Esophagus squamous epithelium (tissue), 5 donors: ENCODE data around the gene VEGFC. TPM values are rescaled to one million over a fixed set of nuclear protein-coding genes. Genes with fewer than 3 reads are reported as not detected.

Source experiments
- DNase-seq: peaks from one replicate; lab custom pipeline; 2025; lab: John Stamatoyannopoulos, UW
- H3K27ac ChIP-seq, 4 donors: fragments of 200-600 bp; sonication (generic); one replicate each; pipeline ENCODE4 v1.5.1; 2016 to 2019; ENCODE audit warnings: mild to moderate bottlenecking in 1 of 4
- H3K27me3 ChIP-seq, 4 donors: fragments of 200-600 bp; sonication (generic); 1 replicate in 3 of 4; 2 replicates in 1 of 4; pipeline versions ENCODE4 v1.5.1 to v1.6.0; 2017 to 2021; ENCODE audit warnings: antibody characterized with exemption in 1 of 4
- H3K36me3 ChIP-seq, 3 donors: fragments of 200-600 bp; sonication (generic); one replicate each; pipeline ENCODE4 v1.5.1; 2016 to 2019
- H3K4me1 ChIP-seq, 3 donors: fragments of 200-600 bp; sonication (generic); one replicate each; pipeline ENCODE4 v1.5.1; 2017 to 2019
- H3K4me3 ChIP-seq, 4 donors: fragments of 200-600 bp; sonication (generic); 1 replicate in 3 of 4; 2 replicates in 1 of 4; pipeline ENCODE4 v1.5.1; 2016 to 2019; ENCODE audit warnings: mild to moderate bottlenecking in 2 of 4, moderate library complexity in 1 of 4
- H3K9me3 ChIP-seq, 3 donors: fragments of 200-600 bp; sonication (generic); one replicate each; pipeline ENCODE4 v1.5.1; 2016 to 2019
- POLR2A ChIP-seq, 4 donors: fragments of 450-650 bp; IDR thresholded peaks; one replicate each; pipeline ENCODE4 v1.6.1; 2017; ENCODE audit warnings: antibody characterized with exemption in 4 of 4, mild to moderate bottlenecking in 4 of 4, moderate library complexity in 3 of 4
- WGBS, 2 donors: methylation state at CpG; one replicate each; pipeline ENCODE4 v1.1.5; 2018; 5-methylcytosine and 5-hydroxymethylcytosine counted together
- intact Hi-C: fragments of 100-400 bp; cut with DNase I; formaldehyde crosslinking; loops from one replicate; pipeline ENCODE4 v1.15.0; 2022
- total RNA-seq, 4 donors: library from RNA; depleted of rRNA; stranded (reverse); fragments of >200 nt; gene quantifications; one replicate each; pipeline ENCODE4 v1.1.0, GENCODE V29; 2016
- TF ChIP-seq, protein P1 (sequence below), 6 experiments: fragments of 450-650 bp in 4 of 6; fragments of 200-600 bp in 2 of 6; sonication (generic) in 2 of 6; IDR thresholded peaks; one replicate each; pipeline ENCODE4 v1.5.1; 2016 to 2019; ENCODE audit warnings: antibody characterized with exemption in 6 of 6, mild to moderate bottlenecking in 4 of 6, moderate library complexity in 4 of 6
- donor health status: DM: yes; HTN: yes; CAD: no.

VEGFC gene
- total RNA-seq, 4 donors from 2014 or later, result 0.50 to 3.8 (median 1.7) TPM

DNA sequence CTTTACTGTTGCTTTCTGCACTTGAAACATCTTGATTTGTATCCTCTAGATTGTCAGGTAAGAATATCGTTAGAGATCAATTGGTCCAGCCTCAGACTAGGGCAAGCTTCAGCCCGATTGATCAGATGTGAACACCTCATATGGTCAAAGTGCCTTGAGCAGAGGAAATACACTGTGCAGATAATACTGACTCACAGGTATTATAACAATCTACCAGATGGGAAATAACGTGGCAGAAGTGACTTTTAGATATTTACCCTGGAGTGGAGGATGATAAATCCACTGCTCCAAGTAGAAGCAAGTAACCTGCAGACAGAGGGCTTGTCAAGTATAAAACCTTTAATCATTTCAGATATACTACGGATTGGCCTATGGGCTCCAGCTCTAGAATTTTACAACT lies 17.9 kb downstream of the VEGFC start:
- H3K36me3 ChIP-seq, result no peaks in the 10 kb centered on the region
- H3K9me3 ChIP-seq, result no peaks in the 10 kb centered on the region
- intact Hi-C loops, result no loop called here
- peaks cover 0 to 21% (median 0%) of the 10 kb centered on the region in 3 donors for H3K4me1 ChIP-seq
- no peak for DNase-seq
- no peak overlapping the region for H3K27ac ChIP-seq
- 46 to 59% methylated on average over 4 of the region's 4 CpGs for WGBS, 2 donors
- no peaks in the 10 kb centered on the region for H3K27me3 ChIP-seq
- TF ChIP-seq, protein P1, sequence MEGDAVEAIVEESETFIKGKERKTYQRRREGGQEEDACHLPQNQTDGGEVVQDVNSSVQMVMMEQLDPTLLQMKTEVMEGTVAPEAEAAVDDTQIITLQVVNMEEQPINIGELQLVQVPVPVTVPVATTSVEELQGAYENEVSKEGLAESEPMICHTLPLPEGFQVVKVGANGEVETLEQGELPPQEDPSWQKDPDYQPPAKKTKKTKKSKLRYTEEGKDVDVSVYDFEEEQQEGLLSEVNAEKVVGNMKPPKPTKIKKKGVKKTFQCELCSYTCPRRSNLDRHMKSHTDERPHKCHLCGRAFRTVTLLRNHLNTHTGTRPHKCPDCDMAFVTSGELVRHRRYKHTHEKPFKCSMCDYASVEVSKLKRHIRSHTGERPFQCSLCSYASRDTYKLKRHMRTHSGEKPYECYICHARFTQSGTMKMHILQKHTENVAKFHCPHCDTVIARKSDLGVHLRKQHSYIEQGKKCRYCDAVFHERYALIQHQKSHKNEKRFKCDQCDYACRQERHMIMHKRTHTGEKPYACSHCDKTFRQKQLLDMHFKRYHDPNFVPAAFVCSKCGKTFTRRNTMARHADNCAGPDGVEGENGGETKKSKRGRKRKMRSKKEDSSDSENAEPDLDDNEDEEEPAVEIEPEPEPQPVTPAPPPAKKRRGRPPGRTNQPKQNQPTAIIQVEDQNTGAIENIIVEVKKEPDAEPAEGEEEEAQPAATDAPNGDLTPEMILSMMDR (IDR thresholded peaks at IDR 0.05), result no peak
- no peak for TF ChIP-seq POLR2A (IDR thresholded peaks at IDR 0.05)
- H3K4me3 ChIP-seq, result no peak overlapping the region

- no peak overlapping the region for H3K27ac ChIP-seq
- H3K4me3 ChIP-seq, result no peak overlapping the region
- WGBS, 2 donors, result 31 to 37% methylated on average over 2 of the region's 2 CpGs
- intact Hi-C loops, result no loop called here
- no peaks in the 10 kb centered on the region for H3K36me3 ChIP-seq
- no peaks in the 10 kb centered on the region for H3K9me3 ChIP-seq
- TF ChIP-seq POLR2A (IDR thresholded peaks at IDR 0.05), result no peak
- TF ChIP-seq, protein P1 (IDR thresholded peaks at IDR 0.05), result no peak
- peaks cover 0 to 9% (median 0%) of the 10 kb centered on the region in 3 donors for H3K4me1 ChIP-seq
- DNase-seq, result no peak
- H3K27me3 ChIP-seq, result no peaks in the 10 kb centered on the region
These were observed 23.2 kb downstream of the VEGFC start for GRCh38 chr4:176769514-176769913.

DNA sequence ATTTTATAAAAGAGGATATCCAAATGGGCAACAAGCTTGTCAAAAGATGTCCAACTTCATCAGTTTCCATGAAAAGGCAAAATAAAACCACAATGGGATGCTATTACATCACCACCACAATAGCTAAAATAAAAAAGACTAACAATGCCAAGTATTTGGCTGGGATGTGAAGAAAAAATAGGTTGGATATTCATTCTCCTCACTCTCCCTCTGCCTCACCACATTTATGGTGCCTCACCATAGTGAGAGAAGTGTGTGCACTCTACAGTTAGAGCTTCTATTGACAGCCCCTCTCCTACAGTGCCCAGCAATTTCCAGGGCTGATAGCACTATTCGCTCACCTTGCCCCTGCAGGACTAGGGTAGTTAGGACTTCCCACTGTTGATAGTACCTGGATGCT lies 25.5 kb downstream of the VEGFC start:
- DNase-seq, result no peak
- 92% methylated on average over 1 of the region's 1 CpG for WGBS, 2 donors
- H3K9me3 ChIP-seq, result no peaks in the 10 kb centered on the region
- peaks cover 0 to 9% (median 0%) of the 10 kb centered on the region in 3 donors for H3K4me1 ChIP-seq
- H3K27ac ChIP-seq, result no peak overlapping the region
- H3K27me3 ChIP-seq, result no peaks in the 10 kb centered on the region
- intact Hi-C loops, result no loop called here
- H3K4me3 ChIP-seq, result no peak overlapping the region
- TF ChIP-seq, protein P1 (IDR thresholded peaks at IDR 0.05), result no peak
- TF ChIP-seq POLR2A (IDR thresholded peaks at IDR 0.05), result no peak
- no peaks in the 10 kb centered on the region for H3K36me3 ChIP-seq

DNA sequence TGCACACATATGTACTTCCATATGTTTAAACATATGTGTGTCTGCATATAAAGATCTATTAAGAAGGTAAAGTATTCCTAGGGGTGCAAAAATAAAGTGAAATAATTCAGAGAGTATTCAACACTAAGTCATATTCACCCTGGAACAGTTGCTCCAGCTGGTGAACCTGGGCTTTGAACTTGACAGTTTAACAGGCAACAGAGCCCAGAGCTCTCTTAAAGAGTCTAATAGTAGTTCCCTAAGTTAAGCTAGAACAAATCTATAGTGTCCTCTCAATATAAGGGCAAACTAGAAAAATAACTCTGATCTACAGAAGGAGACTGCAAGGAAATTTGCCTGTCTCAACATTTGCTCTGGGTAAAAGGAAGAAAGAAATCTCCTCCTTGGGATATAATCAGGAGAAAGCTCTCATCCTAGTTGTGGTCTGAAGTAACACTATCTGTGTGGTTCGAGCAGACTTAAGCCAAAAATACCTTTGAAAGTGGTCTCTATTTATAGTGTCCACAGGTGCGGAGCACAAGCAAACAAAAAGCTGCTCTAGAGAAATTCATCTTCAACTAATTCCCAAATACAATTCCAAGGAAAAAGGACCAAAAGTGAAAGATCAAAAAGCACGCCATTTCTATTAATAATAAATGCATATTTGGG lies 29.9 kb downstream of the VEGFC start:
- Histone ChIP-seq H3K9me3 (no peaks in the 10 kb centered on the region), H3K36me3 (no peaks in the 10 kb centered on the region), H3K27ac (no peak overlapping the region), H3K27me3 (no peaks in the 10 kb centered on the region), H3K4me1 (no peaks in the 10 kb centered on the region), H3K4me3 (no peak overlapping the region)
- TF ChIP-seq, protein P1 (IDR thresholded peaks at IDR 0.05), result no peak
- no peak for TF ChIP-seq POLR2A (IDR thresholded peaks at IDR 0.05)
- DNase-seq, result no peak
- intact Hi-C loops, result no loop called here
- 66 to 69% methylated on average over 3 of the region's 3 CpGs for WGBS, 2 donors

DNA sequence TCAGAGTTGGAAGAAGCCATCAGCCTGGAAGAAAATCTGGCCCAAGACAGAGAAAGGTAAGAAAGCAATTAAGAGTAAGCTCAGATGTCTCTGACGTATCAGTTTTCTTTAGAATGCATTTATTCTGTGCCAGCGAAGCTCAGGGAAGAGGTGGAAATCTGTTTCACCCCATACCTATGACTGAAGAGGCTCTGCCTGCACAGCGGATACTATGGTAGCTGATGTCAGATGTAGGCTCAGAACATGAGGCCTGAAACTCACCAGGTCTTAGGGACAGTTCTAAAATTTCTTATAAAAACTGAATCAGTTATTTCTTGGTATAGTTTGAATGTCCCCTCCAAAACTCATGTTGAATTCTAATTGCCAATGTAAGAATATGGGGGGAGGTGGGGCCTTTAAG lies 30.9 kb downstream of the VEGFC start:
- H3K36me3 ChIP-seq, result no peaks in the 10 kb centered on the region
- intact Hi-C loops, result no loop called here
- H3K4me3 ChIP-seq, result no peak overlapping the region
- H3K9me3 ChIP-seq, result no peaks in the 10 kb centered on the region
- H3K27ac ChIP-seq, result no peak overlapping the region
- DNase-seq, result no peak
- H3K27me3 ChIP-seq, result no peaks in the 10 kb centered on the region
- no peak for TF ChIP-seq POLR2A (IDR thresholded peaks at IDR 0.05)
- TF ChIP-seq, protein P1 (IDR thresholded peaks at IDR 0.05), result no peak
- 87% methylated on average over 3 of the region's 3 CpGs for WGBS, 2 donors
- no peaks in the 10 kb centered on the region for H3K4me1 ChIP-seq
